Omental fat pad (tissue), 4 donors: ENCODE data around the gene TCFL5. TPM values are rescaled to one million over a fixed set of nuclear protein-coding genes. Genes with fewer than 3 reads are reported as not detected.

Experiments
- ATAC-seq: fragments of 150-250 bp; one replicate; pipeline ENCODE4 v1.9.1; 2016; ENCODE audit warnings: mild to moderate bottlenecking, moderate library complexity; ENCODE audit not compliant: low FRiP score
- DNase-seq: peaks from one replicate; pipeline ENCODE4 v3.0.0-alpha.2; 2019; ENCODE audit warnings: low spot score
- total RNA-seq, 4 donors: library from RNA; depleted of rRNA; stranded (reverse); fragments of >200 nt; gene quantifications; one replicate each; pipeline ENCODE4 v1.1.0, GENCODE V29; 2016
- TF ChIP-seq, protein P1 (sequence below), 3 donors: fragments of 450-650 bp; IDR thresholded peaks; one replicate each; pipeline ENCODE4 v1.5.1; 2016 to 2017; ENCODE audit warnings: antibody characterized with exemption in 3 of 3, mild to moderate bottlenecking in 3 of 3, moderate library complexity in 2 of 3

The TCFL5 gene
- total RNA-seq, 4 donors from 2014 or later = 6.1 to 7.7 (median 6.3) TPM

DNA sequence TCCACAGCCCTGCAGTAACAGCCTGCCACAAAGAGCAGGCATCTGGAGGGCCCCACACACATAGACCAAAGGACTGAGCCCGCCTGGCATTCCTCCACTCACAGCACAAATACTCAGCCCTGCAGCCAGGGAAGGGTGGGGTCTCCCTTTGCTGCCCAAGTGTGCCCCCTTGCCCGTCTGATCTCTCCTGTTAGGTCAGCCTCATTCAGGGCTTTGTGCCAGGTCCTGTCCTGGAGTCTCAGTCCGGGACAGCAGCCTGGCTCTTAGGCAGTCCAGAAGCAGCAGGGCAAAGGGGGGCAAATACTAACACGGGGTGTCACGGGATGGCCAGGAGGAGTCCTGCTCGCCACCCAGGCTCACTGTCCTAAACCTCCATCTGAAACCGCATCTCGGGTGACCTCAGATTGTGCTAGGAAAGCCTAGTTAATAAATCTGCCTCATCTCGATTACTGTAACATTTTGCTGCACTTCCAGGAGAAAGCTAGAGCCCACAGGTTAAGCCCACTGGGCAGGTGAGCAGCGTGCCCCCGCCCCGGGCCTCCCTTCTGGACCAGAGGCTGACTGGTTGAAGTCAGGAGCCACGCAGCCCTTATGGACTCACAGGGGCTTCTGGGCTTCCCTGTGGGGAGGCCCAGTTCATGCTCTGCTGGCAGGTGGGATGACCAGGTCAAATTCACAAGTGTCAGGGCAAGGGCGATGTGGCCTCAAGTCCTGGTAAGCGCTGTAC, 60.2 kb downstream of the TCFL5 start:
- ATAC-seq (no peak), DNase-seq (no peak)

DNA sequence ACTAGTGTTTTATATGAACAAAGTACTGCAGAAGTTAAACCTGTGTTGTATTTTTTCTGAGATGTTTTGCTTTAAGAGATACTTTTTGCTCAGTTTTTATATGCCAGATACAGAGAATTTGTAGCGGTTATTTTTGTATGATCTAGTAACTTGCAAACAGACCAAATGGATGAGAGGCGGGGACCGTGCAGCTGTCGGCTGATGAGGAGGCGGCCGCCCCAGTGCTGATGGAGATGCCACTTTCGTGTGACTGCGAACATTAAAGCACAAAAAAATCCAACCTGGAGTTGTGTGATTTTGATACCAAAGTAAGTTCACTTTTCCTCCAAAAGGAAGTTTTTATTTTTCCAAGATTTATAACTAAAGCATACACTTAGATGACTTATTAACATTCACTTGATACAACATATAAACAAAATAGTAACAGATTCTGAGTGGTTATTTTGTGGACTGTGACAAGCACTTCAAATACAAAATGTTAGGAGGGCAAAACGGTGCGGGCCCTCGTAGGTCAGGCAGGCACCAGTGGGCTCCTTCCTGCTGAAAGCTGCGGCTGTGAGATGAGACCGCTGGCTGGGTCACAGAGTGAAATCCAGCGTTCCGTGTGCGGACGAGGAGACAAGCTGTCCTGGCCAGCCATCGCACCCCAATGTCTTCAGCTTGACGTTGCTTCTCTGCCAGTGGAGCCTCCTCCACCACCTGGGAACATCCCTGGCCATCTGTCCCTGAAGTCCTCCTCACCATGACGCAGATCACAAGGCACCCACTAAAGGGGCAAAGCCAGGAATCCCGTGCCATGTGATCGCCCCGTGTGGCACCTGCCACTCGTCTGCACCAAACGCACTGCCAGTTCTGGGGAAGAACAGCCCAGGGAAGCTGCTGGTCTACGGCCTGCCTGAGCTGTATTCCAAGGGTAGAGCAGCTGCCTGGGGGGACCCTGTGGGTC, 61.0 kb downstream of the TCFL5 start:
- TF ChIP-seq, protein P1, sequence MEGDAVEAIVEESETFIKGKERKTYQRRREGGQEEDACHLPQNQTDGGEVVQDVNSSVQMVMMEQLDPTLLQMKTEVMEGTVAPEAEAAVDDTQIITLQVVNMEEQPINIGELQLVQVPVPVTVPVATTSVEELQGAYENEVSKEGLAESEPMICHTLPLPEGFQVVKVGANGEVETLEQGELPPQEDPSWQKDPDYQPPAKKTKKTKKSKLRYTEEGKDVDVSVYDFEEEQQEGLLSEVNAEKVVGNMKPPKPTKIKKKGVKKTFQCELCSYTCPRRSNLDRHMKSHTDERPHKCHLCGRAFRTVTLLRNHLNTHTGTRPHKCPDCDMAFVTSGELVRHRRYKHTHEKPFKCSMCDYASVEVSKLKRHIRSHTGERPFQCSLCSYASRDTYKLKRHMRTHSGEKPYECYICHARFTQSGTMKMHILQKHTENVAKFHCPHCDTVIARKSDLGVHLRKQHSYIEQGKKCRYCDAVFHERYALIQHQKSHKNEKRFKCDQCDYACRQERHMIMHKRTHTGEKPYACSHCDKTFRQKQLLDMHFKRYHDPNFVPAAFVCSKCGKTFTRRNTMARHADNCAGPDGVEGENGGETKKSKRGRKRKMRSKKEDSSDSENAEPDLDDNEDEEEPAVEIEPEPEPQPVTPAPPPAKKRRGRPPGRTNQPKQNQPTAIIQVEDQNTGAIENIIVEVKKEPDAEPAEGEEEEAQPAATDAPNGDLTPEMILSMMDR (IDR thresholded peaks at IDR 0.05) = no peak
- no peak for ATAC-seq
- no peak for DNase-seq

More for the DNA sequence above, 60.2 kb downstream of the TCFL5 start:
- TF ChIP-seq, protein P1 (IDR thresholded peaks at IDR 0.05) = no peak

DNA sequence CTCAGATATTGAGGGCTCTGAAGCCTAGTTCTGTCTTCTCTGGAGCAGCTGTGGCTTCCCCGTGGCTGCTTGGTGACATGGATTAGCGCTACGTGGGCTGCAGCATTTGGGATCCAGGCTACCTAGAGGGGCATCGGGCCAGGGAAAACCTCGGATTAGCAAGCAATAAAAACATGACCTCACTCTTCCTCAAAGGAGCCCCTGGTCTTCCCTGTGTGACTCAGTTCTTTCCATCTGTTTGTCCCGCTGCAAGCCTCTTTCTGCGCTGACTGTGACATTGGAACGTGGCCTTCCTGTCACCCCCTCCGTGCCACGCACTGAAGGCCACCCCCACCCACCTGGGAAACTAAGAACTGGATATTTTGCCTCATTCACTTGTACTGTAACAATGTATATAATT, 61.7 kb downstream of the TCFL5 start:
- DNase-seq = no peak
- TF ChIP-seq, protein P1 (IDR thresholded peaks at IDR 0.05) = no peak
- no peak for ATAC-seq

DNA sequence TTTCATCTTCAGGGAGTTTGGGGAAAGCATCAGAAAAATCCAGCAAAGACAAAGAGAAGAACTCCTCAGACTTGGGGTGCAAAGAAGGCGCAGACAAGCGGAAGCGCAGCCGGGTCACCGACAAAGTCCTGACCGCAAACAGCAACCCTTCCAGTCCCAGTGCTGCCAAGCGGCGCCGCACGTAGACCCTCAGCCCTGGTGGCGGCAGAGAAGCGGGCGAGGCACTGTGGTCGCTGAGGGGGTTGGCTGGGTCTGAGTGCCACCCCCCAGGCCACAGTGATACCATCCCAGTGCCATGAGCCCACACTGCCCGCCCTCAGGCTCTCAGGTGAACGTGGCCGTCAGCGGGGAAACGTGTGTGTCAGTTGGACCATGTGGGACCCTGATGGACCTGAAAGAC, 62.2 kb downstream of the TCFL5 start:
- no peak for ATAC-seq
- TF ChIP-seq, protein P1 (IDR thresholded peaks at IDR 0.05) = no peak
- DNase-seq = no peak

DNA sequence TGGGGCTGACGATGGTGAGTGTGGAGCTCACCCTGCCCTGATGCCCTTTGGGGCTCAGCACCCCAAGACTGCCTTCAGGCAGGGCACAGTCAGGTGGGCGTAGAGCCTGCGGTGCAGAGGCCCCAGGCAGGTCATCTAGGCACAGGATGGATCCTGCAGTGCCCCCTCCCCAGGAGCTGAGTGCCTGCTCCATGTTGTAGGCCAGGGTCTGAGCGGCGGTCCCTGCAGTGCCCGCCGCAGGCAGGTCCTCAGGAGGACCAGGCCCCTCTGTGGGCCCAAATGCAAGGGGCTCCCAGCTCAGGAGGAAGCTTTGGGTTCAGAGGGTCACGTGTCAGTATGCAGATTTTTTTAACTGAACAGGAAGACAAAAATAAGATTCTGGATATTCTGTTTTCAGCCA, 62.6 kb downstream of the TCFL5 start:
- ATAC-seq (no peak), DNase-seq (no peak)
- TF ChIP-seq, protein P1 (IDR thresholded peaks at IDR 0.05) = no peak

DNA sequence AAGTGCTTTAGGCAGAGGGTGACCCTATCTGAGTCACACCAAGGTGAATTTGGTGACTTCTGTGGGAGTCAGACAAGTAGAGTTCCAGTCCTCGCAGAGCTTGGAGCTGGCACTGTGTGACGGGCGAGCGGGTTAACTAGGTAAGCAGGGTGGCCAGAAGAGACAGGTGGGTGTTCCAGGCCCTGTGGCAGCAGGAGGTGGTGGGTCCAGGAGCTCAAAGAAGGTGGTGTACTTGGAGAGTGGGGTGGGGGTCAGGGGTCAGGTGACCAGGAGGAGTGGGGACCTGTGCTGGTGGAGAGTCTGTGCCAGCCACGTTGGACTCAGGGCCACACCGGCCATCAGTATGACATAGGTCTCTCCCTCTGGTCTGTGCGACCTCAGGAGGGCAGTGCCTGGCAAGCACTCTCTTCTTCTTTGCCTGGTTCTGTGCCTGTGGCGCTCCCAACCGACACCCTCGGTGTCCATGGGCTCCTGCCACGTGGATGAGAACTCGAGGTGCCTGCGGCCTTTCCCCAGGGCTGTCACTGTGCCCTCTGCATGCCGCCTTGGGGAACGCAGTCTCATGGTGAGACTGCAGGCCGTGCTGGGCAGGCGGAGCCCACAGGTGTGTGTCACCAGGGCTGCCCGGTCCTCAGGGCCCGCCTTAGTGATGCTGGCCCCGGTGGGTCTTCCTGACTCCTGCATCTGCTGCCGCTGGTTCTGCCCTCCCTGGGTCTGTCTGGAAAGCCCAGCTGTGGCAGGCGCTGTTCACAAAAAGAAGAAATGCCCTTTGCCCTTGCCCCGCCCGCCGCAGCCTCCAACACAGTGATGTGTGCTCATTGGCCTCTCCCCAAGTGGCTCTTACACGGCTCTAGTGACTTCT, 63.7 kb downstream of the TCFL5 start:
- DNase-seq = no peak
- no peak for ATAC-seq
- TF ChIP-seq, protein P1 (IDR thresholded peaks at IDR 0.05) = no peak
